K562 (cell line): ENCODE results near the gene KNCN. TPM values are rescaled to one million over a fixed set of nuclear protein-coding genes. Genes with fewer than 3 reads are reported as not detected.
A peak's percentile ranks its signal among the peaks of the same experiment; 100 is the strongest.

ENCODE experiments used
- CBX1 ChIP-seq: sonication (generic); IDR thresholded peaks from 2 replicates; pipeline ENCODE4 v1.6.1; 2016; ENCODE audit warnings: antibody characterized with exemption, low read depth, mild to moderate bottlenecking
- DIDO1 ChIP-seq: fragments of 450-650 bp; IDR thresholded peaks from 2 replicates; pipeline ENCODE4 v1.6.1; 2016; ENCODE audit warnings: low read depth, missing biosample characterization, missing genetic modification characterization
- FOXJ2 ChIP-seq: fragments of 200-800 bp; sonication (Bioruptor generic); IDR thresholded peaks from 2 replicates; pipeline ENCODE4 v1.6.1; 2016; ENCODE audit warnings: missing genetic modification characterization, missing compliant biosample characterization
- MBD2 ChIP-seq: sonication (generic); IDR thresholded peaks from 2 replicates; pipeline ENCODE4 v1.6.1; 2016; ENCODE audit warnings: low read depth, borderline replicate concordance
- MCM3 ChIP-seq: fragments of 450-650 bp; IDR thresholded peaks from 2 replicates; pipeline ENCODE4 v1.6.1; 2016
- ZFPM2 ChIP-seq: fragments of 250-450 bp; sonication (Bioruptor Pico); IDR thresholded peaks from 2 replicates; pipeline ENCODE4 v1.5.1; 2022; ENCODE audit warnings: mild to moderate bottlenecking
- ZNF253 ChIP-seq: fragments of 250-450 bp; sonication (Bioruptor Pico); conservative IDR thresholded peaks from 2 replicates; pipeline ENCODE4 v1.6.1; 2021; ENCODE audit warnings: mild to moderate bottlenecking
- ZNF347 ChIP-seq: fragments of 450-650 bp; formaldehyde crosslinking; IDR thresholded peaks from 2 replicates; pipeline ENCODE4 v1.4.0; 2020; ENCODE audit warnings: low read depth, mild to moderate bottlenecking, moderate library complexity
- ZNF668 ChIP-seq: fragments of 250-450 bp; sonication (Bioruptor Pico); IDR thresholded peaks from 2 replicates; pipeline ENCODE4 v1.8.0; 2022; ENCODE audit warnings: mild to moderate bottlenecking, inconsistent platforms
- polyA plus RNA-seq, 8 experiments: library from polyadenylated mRNA; depleted of rRNA in 4 of 8; stranded (reverse) in 5 of 8; unstranded in 3 of 8; fragments of >200 nt; fragmentation: Nextera tagmentation in 2 of 8; fragmentation: Illumina TruSeq in 1 of 8; extraction: Ambion mirVana in 2 of 8; extraction: Trizol in 1 of 8; gene quantifications; 2 replicates each; pipeline versions ENCODE4 v1.2.1 to v1.2.3, GENCODE V29; 2011 to 2014; ENCODE audit warnings: inconsistent platforms in 1 of 8, missing spikeins in 1 of 8
- total RNA-seq, 7 experiments: library from RNA; depleted of rRNA in 6 of 7; stranded (reverse); fragments of >200 nt in 6 of 7; fragmentation: Illumina TruSeq in 2 of 7; extraction: Trizol in 2 of 7; gene quantifications; 2 replicates each; pipeline versions ENCODE4 v1.2.1 to v1.2.3, GENCODE V29; 2011 to 2021; ENCODE audit warnings: low replicate concordance in 1 of 7
- TF ChIP-seq, protein P1 (sequence below): fragments of 250-450 bp; sonication (Bioruptor Pico); IDR thresholded peaks from 2 replicates; pipeline ENCODE4 v1.8.0; 2022; ENCODE audit warnings: moderate library complexity, mild to moderate bottlenecking, inconsistent platforms
- TF ChIP-seq, protein P2 (sequence below): IDR thresholded peaks from 3 replicates; pipeline ENCODE4 v1.6.1; 2011; ENCODE audit warnings: borderline replicate concordance, mild to moderate bottlenecking; ENCODE audit not compliant: insufficient read length, insufficient read depth
- TF ChIP-seq, protein P3 (sequence below): fragments of 250-450 bp; sonication (Bioruptor Pico); IDR thresholded peaks from 2 replicates; pipeline ENCODE4 v1.5.0; 2022; ENCODE audit warnings: mild to moderate bottlenecking
- TF ChIP-seq, protein P4 (sequence below): fragments of 450-650 bp; IDR thresholded peaks from 2 replicates; pipeline ENCODE4 v1.6.1; 2016; ENCODE audit warnings: borderline replicate concordance
- TF ChIP-seq, protein P5 (sequence below): fragments of 250-450 bp; sonication (Bioruptor Pico); IDR thresholded peaks from 2 replicates; pipeline ENCODE4 v1.4.0; 2020

Gene KNCN
- total and polyA plus RNA-seq, 9 of the 15 experiments (the other 6 are each of a cell fraction or from before 2014, with no cell fraction given) = not detected

DNA sequence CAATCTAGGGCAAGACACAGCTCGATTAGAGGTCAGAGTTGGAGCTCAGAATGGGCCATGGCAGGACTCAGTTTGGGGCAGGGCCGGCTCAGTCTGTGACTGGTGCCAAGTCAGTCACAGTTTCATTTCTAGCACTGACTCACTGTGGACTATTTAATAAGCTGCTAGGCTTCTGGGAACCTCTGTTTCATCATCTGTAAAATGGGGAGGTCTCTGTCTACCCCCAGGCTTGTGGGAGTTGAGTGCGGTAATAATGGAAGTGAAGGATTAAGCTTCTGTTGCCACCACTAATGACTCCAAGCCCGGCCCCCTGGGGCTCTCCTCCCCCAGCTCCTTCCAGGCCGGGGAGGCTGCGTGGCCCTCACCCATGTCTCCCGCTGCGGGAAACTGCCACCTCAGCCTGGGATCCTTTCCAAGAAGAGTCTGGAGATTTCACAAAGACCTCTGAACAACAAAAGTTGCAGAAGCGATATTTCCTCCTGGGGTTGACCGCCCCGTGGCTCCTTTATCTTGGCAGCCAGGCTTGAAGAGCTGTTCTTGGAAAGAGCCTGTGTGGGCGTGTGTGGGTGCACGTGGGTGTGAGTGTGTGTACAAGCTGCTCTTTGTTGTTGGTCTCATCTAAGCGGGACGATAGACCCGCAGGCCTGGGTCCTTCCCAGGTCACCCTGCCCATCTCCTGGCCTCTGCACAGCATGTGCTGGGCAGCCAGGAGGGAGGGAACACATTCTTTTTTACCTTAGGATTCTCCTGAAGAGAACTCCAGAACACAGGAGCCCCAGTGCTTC is 29.1 kb downstream of the KNCN start (continued):
- TF ChIP-seq, protein P1, sequence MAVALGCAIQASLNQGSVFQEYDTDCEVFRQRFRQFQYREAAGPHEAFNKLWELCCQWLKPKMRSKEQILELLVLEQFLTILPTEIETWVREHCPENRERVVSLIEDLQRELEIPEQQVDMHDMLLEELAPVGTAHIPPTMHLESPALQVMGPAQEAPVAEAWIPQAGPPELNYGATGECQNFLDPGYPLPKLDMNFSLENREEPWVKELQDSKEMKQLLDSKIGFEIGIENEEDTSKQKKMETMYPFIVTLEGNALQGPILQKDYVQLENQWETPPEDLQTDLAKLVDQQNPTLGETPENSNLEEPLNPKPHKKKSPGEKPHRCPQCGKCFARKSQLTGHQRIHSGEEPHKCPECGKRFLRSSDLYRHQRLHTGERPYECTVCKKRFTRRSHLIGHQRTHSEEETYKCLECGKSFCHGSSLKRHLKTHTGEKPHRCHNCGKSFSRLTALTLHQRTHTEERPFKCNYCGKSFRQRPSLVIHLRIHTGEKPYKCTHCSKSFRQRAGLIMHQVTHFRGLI (CRISPR knock-in tag) = no peak
- TF ChIP-seq, protein P2, sequence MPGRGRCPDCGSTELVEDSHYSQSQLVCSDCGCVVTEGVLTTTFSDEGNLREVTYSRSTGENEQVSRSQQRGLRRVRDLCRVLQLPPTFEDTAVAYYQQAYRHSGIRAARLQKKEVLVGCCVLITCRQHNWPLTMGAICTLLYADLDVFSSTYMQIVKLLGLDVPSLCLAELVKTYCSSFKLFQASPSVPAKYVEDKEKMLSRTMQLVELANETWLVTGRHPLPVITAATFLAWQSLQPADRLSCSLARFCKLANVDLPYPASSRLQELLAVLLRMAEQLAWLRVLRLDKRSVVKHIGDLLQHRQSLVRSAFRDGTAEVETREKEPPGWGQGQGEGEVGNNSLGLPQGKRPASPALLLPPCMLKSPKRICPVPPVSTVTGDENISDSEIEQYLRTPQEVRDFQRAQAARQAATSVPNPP = no peak
- TF ChIP-seq ZNF668 (CRISPR knock-in tag) (0 out of 2 replicates have a peak, but pooled peaks have one; percentile 48), FOXJ2 (tag) (peak; percentile 93), ZFPM2 (CRISPR knock-in tag) (no peak), ZNF347 (no peak), ZNF253 (CRISPR knock-in tag) (no peak), CBX1 (peak; percentile 80; the same call in 1 of the 2 replicates), MCM3 (no peak), DIDO1 (no peak), MBD2 (peak; percentile 82)
- TF ChIP-seq, protein P3, sequence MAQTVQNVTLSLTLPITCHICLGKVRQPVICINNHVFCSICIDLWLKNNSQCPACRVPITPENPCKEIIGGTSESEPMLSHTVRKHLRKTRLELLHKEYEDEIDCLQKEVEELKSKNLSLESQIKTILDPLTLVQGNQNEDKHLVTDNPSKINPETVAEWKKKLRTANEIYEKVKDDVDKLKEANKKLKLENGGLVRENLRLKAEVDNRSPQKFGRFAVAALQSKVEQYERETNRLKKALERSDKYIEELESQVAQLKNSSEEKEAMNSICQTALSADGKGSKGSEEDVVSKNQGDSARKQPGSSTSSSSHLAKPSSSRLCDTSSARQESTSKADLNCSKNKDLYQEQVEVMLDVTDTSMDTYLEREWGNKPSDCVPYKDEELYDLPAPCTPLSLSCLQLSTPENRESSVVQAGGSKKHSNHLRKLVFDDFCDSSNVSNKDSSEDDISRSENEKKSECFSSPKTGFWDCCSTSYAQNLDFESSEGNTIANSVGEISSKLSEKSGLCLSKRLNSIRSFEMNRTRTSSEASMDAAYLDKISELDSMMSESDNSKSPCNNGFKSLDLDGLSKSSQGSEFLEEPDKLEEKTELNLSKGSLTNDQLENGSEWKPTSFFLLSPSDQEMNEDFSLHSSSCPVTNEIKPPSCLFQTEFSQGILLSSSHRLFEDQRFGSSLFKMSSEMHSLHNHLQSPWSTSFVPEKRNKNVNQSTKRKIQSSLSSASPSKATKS (CRISPR knock-in tag) = no peak
- TF ChIP-seq, protein P4, sequence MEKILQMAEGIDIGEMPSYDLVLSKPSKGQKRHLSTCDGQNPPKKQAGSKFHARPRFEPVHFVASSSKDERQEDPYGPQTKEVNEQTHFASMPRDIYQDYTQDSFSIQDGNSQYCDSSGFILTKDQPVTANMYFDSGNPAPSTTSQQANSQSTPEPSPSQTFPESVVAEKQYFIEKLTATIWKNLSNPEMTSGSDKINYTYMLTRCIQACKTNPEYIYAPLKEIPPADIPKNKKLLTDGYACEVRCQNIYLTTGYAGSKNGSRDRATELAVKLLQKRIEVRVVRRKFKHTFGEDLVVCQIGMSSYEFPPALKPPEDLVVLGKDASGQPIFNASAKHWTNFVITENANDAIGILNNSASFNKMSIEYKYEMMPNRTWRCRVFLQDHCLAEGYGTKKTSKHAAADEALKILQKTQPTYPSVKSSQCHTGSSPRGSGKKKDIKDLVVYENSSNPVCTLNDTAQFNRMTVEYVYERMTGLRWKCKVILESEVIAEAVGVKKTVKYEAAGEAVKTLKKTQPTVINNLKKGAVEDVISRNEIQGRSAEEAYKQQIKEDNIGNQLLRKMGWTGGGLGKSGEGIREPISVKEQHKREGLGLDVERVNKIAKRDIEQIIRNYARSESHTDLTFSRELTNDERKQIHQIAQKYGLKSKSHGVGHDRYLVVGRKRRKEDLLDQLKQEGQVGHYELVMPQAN = peak; percentile 86; the same call in 1 of the 2 replicates
- TF ChIP-seq, protein P5, sequence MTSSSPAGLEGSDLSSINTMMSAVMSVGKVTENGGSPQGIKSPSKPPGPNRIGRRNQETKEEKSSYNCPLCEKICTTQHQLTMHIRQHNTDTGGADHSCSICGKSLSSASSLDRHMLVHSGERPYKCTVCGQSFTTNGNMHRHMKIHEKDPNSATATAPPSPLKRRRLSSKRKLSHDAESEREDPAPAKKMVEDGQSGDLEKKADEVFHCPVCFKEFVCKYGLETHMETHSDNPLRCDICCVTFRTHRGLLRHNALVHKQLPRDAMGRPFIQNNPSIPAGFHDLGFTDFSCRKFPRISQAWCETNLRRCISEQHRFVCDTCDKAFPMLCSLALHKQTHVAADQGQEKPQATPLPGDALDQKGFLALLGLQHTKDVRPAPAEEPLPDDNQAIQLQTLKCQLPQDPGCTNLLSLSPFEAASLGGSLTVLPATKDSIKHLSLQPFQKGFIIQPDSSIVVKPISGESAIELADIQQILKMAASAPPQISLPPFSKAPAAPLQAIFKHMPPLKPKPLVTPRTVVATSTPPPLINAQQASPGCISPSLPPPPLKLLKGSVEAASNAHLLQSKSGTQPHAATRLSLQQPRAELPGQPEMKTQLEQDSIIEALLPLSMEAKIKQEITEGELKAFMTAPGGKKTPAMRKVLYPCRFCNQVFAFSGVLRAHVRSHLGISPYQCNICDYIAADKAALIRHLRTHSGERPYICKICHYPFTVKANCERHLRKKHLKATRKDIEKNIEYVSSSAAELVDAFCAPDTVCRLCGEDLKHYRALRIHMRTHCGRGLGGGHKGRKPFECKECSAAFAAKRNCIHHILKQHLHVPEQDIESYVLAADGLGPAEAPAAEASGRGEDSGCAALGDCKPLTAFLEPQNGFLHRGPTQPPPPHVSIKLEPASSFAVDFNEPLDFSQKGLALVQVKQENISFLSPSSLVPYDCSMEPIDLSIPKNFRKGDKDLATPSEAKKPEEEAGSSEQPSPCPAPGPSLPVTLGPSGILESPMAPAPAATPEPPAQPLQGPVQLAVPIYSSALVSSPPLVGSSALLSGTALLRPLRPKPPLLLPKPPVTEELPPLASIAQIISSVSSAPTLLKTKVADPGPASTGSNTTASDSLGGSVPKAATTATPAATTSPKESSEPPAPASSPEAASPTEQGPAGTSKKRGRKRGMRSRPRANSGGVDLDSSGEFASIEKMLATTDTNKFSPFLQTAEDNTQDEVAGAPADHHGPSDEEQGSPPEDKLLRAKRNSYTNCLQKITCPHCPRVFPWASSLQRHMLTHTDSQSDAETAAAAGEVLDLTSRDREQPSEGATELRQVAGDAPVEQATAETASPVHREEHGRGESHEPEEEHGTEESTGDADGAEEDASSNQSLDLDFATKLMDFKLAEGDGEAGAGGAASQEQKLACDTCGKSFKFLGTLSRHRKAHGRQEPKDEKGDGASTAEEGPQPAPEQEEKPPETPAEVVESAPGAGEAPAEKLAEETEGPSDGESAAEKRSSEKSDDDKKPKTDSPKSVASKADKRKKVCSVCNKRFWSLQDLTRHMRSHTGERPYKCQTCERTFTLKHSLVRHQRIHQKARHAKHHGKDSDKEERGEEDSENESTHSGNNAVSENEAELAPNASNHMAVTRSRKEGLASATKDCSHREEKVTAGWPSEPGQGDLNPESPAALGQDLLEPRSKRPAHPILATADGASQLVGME (CRISPR knock-in tag) = no peak
